ENCODE results near the gene PPP1R15B. TPM values are rescaled to one million over a fixed set of nuclear protein-coding genes. Genes with fewer than 3 reads are reported as not detected.
A peak's percentile ranks its signal among the peaks of the same experiment; 100 is the strongest.

The PPP1R15B gene
- total and polyA plus RNA-seq, 7 experiments from 2014 or later = 14.1 to 175 (median 72.8) TPM

- ATAC-seq (peak; percentile 92), DNase-seq (peak in 8 of 9 donors; percentile 44 to 74 (median 66))
- no peak overlapping the region for H3K4me3 ChIP-seq (ENCODE audit: low read length)
- H3K36me3 Mint-ChIP-seq = peaks cover 0 to 20% (median 8%) of the 10 kb centered on the region in 5 donors
- H3K27me3 ChIP-seq (ENCODE audit: control insufficient read depth in 2 of 2, insufficient read depth in 2 of 2, low read length in 2 of 2) = no peaks in the 10 kb centered on the region
- H3K27ac Mint-ChIP-seq = peak overlapping the region; percentile 55 to 91 (median 80)
- H3K9me3 ChIP-seq (ENCODE audit: control insufficient read depth in 2 of 3, low read length in 3 of 3) = no peaks in the 10 kb centered on the region
- peaks cover 9 to 33% (median 10%) of the 10 kb centered on the region in 3 experiments for H3K36me3 ChIP-seq (ENCODE audit: control insufficient read depth in 2 of 3, insufficient read depth in 3 of 3, low read length in 3 of 3)
- ChIA-PET CTCF (interaction anchor here (0.6 to 5.6 kb wide), 15 partner anchors 9 to 1384 kb away, joined by 3 to 46 read pairs (median 4); partner anchors contain the start of gene REN), POLR2A (interaction anchor here (0.6 to 1.2 kb wide), 5 partner anchors 9 to 1305 kb away, joined by 3 to 7 read pairs (median 5); no protein-coding TSS in a partner anchor)
- peak overlapping the region; percentile 54 for H3K27ac ChIP-seq (ENCODE audit: low read depth, low read length)
- no peaks in the 10 kb centered on the region for H3K9me3 Mint-ChIP-seq
- H3K4me3 Mint-ChIP-seq = no peak overlapping the region
- H3K27me3 Mint-ChIP-seq = no peaks in the 10 kb centered on the region
- H3K4me1 Mint-ChIP-seq = peaks cover 4 to 21% (median 8%) of the 10 kb centered on the region in 7 donors
- intact Hi-C loops (cut with micrococcal nuclease) = loop anchor here (1.0 to 5.0 kb wide), 6 partner anchors 8 to 536 kb away; partner anchors contain the start of gene SNRPE (in 1 of the 2)
- H3K4me1 ChIP-seq (ENCODE audit: control insufficient read depth in 2 of 2, insufficient read depth in 2 of 2, low read length in 2 of 2) = no peaks in the 10 kb centered on the region
Observed at GRCh38 chr1:204398197-204399125, 13.2 kb downstream of the PPP1R15B start.

- Mint-ChIP-seq H3K27me3 (no peaks in the 10 kb centered on the region), H3K4me1 (peaks cover 5 to 19% (median 15%) of the 10 kb centered on the region in 7 donors), H3K4me3 (no peak overlapping the region), H3K27ac (peak overlapping the region in 3 of 9 donors; percentile 28 to 62 (median 45)), H3K9me3 (no peaks in the 10 kb centered on the region), H3K36me3 (peaks cover 0 to 18% (median 8%) of the 10 kb centered on the region in 5 donors)
- H3K9me3 ChIP-seq (ENCODE audit: control insufficient read depth in 2 of 3, low read length in 3 of 3) = no peaks in the 10 kb centered on the region
- DNase-seq (no peak), ATAC-seq (no peak)
- H3K27me3 ChIP-seq (ENCODE audit: control insufficient read depth in 2 of 2, insufficient read depth in 2 of 2, low read length in 2 of 2) = no peaks in the 10 kb centered on the region
- no peak overlapping the region for H3K27ac ChIP-seq (ENCODE audit: low read depth, low read length)
- CTCF ChIA-PET = interaction anchor here (0.7 to 5.6 kb wide), 2 partner anchors 232 to 335 kb away, joined by 3 to 46 read pairs; partner anchors contain the start of gene REN
- intact Hi-C loops (cut with micrococcal nuclease) = loop anchor here in 1 of 2 donors (5.0 kb wide), 1 partner anchor 534 kb away; the partner anchor contains the start of gene SNRPE
- H3K4me3 ChIP-seq (ENCODE audit: low read length) = no peak overlapping the region
- peaks cover 0 to 3% of the 10 kb centered on the region in 2 donors for H3K4me1 ChIP-seq (ENCODE audit: control insufficient read depth in 2 of 2, insufficient read depth in 2 of 2, low read length in 2 of 2)
- POLR2A ChIA-PET = interaction anchor here (0.7 to 1.0 kb wide), 2 partner anchors 11 to 16 kb away, joined by 3 to 4 read pairs; no protein-coding TSS in a partner anchor
- H3K36me3 ChIP-seq (ENCODE audit: control insufficient read depth in 2 of 3, insufficient read depth in 3 of 3, low read length in 3 of 3) = peaks cover 7 to 26% (median 8%) of the 10 kb centered on the region in 3 experiments
Observed at GRCh38 chr1:204396015-204396583, 15.5 kb downstream of the PPP1R15B start.

- no peak overlapping the region for H3K4me3 Mint-ChIP-seq
- H3K27me3 Mint-ChIP-seq = no peaks in the 10 kb centered on the region
- H3K27ac Mint-ChIP-seq = peak overlapping the region in 5 of 9 donors; percentile 25 to 82 (median 49)
- DNase-seq (no peak), ATAC-seq (no peak)
- no peaks in the 10 kb centered on the region for H3K9me3 Mint-ChIP-seq
- Histone ChIP-seq H3K36me3 (ENCODE audit: control insufficient read depth in 2 of 3, insufficient read depth in 3 of 3, low read length in 3 of 3) (no peaks in the 10 kb centered on the region), H3K4me1 (ENCODE audit: control insufficient read depth in 2 of 2, insufficient read depth in 2 of 2, low read length in 2 of 2) (peaks cover 0 to 12% of the 10 kb centered on the region in 2 donors), H3K4me3 (ENCODE audit: low read length) (no peak overlapping the region), H3K27ac (ENCODE audit: low read depth, low read length) (no peak overlapping the region), H3K9me3 (ENCODE audit: control insufficient read depth in 2 of 3, low read length in 3 of 3) (no peaks in the 10 kb centered on the region), H3K27me3 (ENCODE audit: control insufficient read depth in 2 of 2, insufficient read depth in 2 of 2, low read length in 2 of 2) (no peaks in the 10 kb centered on the region)
- H3K36me3 Mint-ChIP-seq = peaks cover 0 to 7% (median 5%) of the 10 kb centered on the region in 5 donors
- ChIA-PET CTCF (interaction anchor here (0.7 kb wide), 1 partner anchor 10 kb away, joined by 3 read pairs; no protein-coding TSS in a partner anchor), POLR2A (interaction anchor here (1.4 kb wide), 1 partner anchor 12 kb away, joined by 3 read pairs; no protein-coding TSS in a partner anchor)
- H3K4me1 Mint-ChIP-seq = peaks cover 0 to 25% (median 22%) of the 10 kb centered on the region in 7 donors
- intact Hi-C loops (cut with micrococcal nuclease) = loop anchor here in 1 of 2 donors (1.0 kb wide), 1 partner anchor 9 kb away; no protein-coding TSS in a partner anchor
Observed at GRCh38 chr1:204391629-204392028, 20.0 kb downstream of the PPP1R15B start.

- Histone ChIP-seq H3K27me3 (ENCODE audit: control insufficient read depth in 2 of 2, insufficient read depth in 2 of 2, low read length in 2 of 2) (no peaks in the 10 kb centered on the region), H3K27ac (ENCODE audit: low read depth, low read length) (no peak overlapping the region), H3K9me3 (ENCODE audit: control insufficient read depth in 2 of 3, low read length in 3 of 3) (no peaks in the 10 kb centered on the region), H3K36me3 (ENCODE audit: control insufficient read depth in 2 of 3, insufficient read depth in 3 of 3, low read length in 3 of 3) (no peaks in the 10 kb centered on the region), H3K4me3 (ENCODE audit: low read length) (no peak overlapping the region), H3K4me1 (ENCODE audit: control insufficient read depth in 2 of 2, insufficient read depth in 2 of 2, low read length in 2 of 2) (peaks cover 0 to 12% of the 10 kb centered on the region in 2 donors)
- ATAC-seq = no peak
- Mint-ChIP-seq H3K36me3 (peaks cover 0 to 6% (median 5%) of the 10 kb centered on the region in 5 donors), H3K9me3 (no peaks in the 10 kb centered on the region), H3K27me3 (no peaks in the 10 kb centered on the region), H3K27ac (peak overlapping the region in 8 of 9 donors; percentile 6 to 82 (median 38)), H3K4me1 (peaks cover 0 to 25% (median 22%) of the 10 kb centered on the region in 7 donors), H3K4me3 (peak overlapping the region in 1 of 10 donors; percentile 8)
- POLR2A ChIA-PET = interaction anchor here (1.4 kb wide), 1 partner anchor 11 kb away, joined by 3 read pairs; no protein-coding TSS in a partner anchor
- no peak for DNase-seq
- CTCF ChIA-PET = interaction anchor here (0.7 to 1.0 kb wide), 2 partner anchors 9 to 22 kb away, joined by 3 read pairs; no protein-coding TSS in a partner anchor
- intact Hi-C loops (cut with micrococcal nuclease) = loop anchor here in 1 of 2 donors (1.0 kb wide), 1 partner anchor 9 kb away; no protein-coding TSS in a partner anchor
Observed at GRCh38 chr1:204390751-204391466, 20.7 kb downstream of the PPP1R15B start.

- H3K4me3 ChIP-seq (ENCODE audit: low read length) = no peak overlapping the region
- no peak overlapping the region for H3K27ac ChIP-seq (ENCODE audit: low read depth, low read length)
- DNase-seq (no peak), ATAC-seq (no peak)
- H3K4me3 Mint-ChIP-seq = no peak overlapping the region
- H3K27me3 ChIP-seq (ENCODE audit: control insufficient read depth in 2 of 2, insufficient read depth in 2 of 2, low read length in 2 of 2) = no peaks in the 10 kb centered on the region
- peaks cover 3 to 17% (median 14%) of the 10 kb centered on the region in 7 donors for H3K4me1 Mint-ChIP-seq
- POLR2A ChIA-PET = no interaction called here
- CTCF ChIA-PET = interaction anchor here (1.8 kb wide), 1 partner anchor 13 kb away, joined by 7 read pairs; no protein-coding TSS in a partner anchor
- peaks cover 0 to 5% (median 0%) of the 10 kb centered on the region in 5 donors for H3K27me3 Mint-ChIP-seq
- intact Hi-C loops (cut with micrococcal nuclease) = no loop called here
- no peaks in the 10 kb centered on the region for H3K9me3 ChIP-seq (ENCODE audit: control insufficient read depth in 2 of 3, low read length in 3 of 3)
- H3K9me3 Mint-ChIP-seq = no peaks in the 10 kb centered on the region
- H3K4me1 ChIP-seq (ENCODE audit: control insufficient read depth in 2 of 2, insufficient read depth in 2 of 2, low read length in 2 of 2) = peaks cover 0 to 5% of the 10 kb centered on the region in 2 donors
- no peaks in the 10 kb centered on the region for H3K36me3 ChIP-seq (ENCODE audit: control insufficient read depth in 2 of 3, insufficient read depth in 3 of 3, low read length in 3 of 3)
- no peaks in the 10 kb centered on the region for H3K36me3 Mint-ChIP-seq
- no peak overlapping the region for H3K27ac Mint-ChIP-seq
Observed at GRCh38 chr1:204385727-204386126, 25.9 kb downstream of the PPP1R15B start.

Measured in naive thymus-derived CD4-positive, alpha-beta T cell (primary cell).